GM18520 (cell line): ENCODE data around the gene PCDH9.
"Not testable (repeated sequence)": the region's sequence is repeated elsewhere in the genome, so short reads cannot be mapped to it uniquely, and the experiment has no call there.

Experiments used
- ATAC-seq: cut with Tn5 transposase; IDR thresholded peaks from one replicate; pipeline ENCODE4 v1.9.1; 2021; ENCODE audit not compliant: unreplicated experiment

The PCDH9 gene

DNA sequence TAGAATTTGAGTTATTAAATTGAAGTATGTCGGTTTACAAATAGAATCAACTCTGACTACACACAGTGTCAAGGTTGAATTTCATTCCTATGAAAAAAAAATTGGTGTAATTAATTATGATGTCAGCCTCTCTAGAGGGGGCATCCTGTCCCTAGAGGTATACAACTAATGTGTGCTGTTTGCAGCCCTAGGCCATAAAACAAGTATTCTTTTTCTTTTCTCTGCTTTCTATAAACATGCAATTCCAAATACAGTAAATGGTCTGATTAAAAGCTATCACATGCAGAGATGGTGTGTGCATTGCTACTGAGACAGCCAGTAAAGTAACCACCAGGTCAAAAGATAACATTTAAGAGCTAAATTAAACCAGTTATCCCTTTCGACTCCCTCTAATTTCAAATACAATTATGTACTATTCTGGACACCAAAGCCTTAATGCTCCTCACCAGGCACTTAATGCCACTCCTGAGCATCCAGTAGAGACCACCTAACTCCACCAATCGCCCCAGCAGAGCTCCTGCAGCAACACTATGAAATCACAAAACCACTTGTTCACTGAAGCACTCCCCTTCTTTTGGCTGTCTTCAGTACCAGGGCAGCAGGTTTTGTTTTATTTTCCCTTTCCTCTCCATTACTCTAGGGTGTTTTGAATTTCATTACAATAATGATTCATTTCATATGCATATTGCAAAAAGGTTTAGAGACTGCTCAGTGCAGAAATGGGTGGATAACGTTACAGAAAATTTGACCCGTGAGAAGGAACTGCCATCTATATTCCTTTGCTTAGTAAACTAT, 426.9 kb downstream of the PCDH9 start:
- ATAC-seq, result no peak

- no peak for ATAC-seq
These were observed 434.5 kb downstream of the PCDH9 start for GRCh38 chr13:66795636-66796035.

GRCh38 chr13:66794340-66795031, 435.6 kb downstream of the PCDH9 start:
- ATAC-seq, result no peak

DNA sequence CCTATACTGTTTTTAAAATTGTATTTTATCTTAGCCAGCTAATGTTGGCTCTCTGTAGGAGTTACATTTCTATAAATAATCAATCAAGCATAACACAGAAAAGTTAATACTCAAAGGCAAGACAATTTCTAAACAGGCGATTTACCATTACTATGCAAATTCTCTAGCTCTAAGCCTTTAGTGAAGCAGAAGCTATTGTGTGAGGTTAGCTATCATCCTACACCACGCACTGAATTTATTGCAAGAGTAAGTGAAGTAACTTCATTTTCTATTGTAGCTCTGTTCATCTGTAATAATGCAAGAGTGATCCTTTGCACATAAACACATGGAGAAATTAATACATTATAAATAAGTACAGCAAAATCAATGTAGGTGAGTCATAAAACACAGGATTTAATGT, 439.3 kb downstream of the PCDH9 start:
- no peak for ATAC-seq

DNA sequence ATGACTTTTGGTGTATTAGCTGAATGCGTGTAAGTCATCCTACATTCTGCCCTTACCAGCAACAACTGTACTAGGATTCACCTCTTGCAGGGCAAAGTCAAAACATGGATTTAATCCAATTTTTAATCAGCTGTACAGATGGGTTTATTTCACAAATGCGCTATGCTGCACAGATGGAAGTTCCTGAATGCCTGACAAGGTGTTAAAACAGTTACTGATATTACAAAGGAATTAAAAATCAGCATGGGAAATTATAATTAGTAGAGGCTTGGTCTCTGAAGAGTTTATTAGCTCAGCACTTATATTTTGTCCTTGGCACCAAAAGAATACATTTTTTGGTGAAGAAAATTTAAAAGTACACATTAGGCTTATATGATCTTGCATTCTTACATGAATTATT, 448.9 kb downstream of the PCDH9 start:
- no peak for ATAC-seq

GRCh38 chr13:66780814-66781213, 449.3 kb downstream of the PCDH9 start:
- no peak for ATAC-seq

DNA sequence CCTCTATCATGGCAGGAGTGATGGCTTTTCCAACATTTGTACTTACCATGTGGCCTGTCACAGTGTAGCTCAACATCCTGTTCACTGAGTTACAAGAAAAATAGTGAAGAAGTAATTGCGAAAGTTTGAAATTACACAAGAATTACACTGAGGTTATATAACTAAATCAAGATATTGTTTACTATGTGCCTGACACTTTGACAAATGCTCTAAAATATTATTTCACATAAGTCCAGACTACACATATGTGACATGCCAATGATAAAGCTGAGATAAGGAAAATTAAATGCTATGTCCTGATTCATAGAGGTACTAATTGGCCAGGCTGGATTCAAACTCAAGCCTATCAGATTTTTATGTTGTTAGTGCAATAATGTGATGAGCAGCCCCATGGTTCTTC, 451.7 kb downstream of the PCDH9 start:
- ATAC-seq, result no peak

GRCh38 chr13:66775196-66775595, 454.9 kb downstream of the PCDH9 start:
- no peak for ATAC-seq

GRCh38 chr13:66774046-66774445, 456.1 kb downstream of the PCDH9 start:
- no peak for ATAC-seq

GRCh38 chr13:66765559-66765958, 464.6 kb downstream of the PCDH9 start:
- no peak for ATAC-seq

- not testable (repeated sequence) for ATAC-seq
These were observed 469.5 kb downstream of the PCDH9 start for GRCh38 chr13:66760678-66761077.

DNA sequence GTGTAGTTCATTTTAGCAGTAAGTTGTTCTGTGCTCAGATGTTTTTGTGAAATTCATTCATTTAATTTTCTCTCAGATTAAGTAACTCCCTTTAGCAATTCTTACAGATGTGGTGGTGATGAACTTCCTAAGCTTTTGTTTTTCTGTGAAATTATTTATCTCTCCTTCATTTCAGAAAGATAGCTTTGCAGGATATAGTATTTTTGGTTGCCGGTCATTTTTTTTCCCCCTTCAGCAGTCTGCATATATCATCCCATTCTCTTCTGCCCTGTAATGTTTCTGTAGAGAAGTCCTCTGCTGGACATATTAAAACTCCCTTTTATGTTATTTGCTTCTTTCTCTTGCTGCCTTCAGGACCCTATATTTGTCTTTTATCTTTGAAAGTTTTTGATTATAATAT, 470.2 kb downstream of the PCDH9 start:
- ATAC-seq, result no peak

- ATAC-seq, result peak; percentile 54
These were observed 478.4 kb downstream of the PCDH9 start for GRCh38 chr13:66751691-66752090.

- ATAC-seq, result no peak
These were observed 481.4 kb downstream of the PCDH9 start for GRCh38 chr13:66748712-66749111.

DNA sequence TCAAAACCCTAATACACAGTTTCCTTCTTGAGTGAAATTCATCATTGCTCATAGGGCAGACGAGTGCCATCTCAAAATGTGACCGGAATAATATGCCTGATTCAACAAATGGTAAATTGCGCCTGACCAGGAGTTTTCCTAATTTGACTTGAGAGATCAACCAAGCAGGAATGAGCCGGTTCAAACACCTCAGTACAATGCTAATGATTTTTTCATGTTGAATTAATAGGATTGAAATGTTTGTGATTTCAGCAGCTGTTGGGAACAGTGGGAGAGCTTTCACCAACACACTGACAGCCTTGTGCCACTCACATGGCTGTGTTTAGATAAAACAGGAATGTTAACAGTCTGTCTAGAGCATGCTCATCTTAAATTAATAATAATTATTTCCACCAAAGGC, 484.8 kb downstream of the PCDH9 start:
- ATAC-seq, result no peak

- ATAC-seq, result no peak
These were observed 506.6 kb downstream of the PCDH9 start for GRCh38 chr13:66723576-66723975.

- ATAC-seq, result no peak
These were observed 513.6 kb downstream of the PCDH9 start for GRCh38 chr13:66716538-66716937.

GRCh38 chr13:66714795-66715194, 515.3 kb downstream of the PCDH9 start:
- no peak for ATAC-seq

DNA sequence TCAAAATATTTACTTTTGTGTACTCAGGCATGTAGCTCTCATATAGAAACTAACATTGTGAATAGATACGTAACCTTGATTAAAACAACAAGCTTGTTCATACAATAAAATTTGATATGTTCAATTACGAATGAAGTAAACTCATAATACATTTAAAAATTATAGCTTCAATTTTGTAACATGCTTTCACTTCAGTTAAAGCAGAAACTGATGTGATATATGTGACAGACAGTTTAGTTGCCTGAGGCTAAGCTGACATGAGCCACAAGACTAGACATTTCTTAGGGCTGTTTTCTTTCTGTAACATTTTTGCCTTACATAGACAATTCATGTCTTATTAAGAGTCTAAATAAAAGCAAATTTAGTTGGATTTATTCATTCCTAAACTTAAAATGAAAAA, 526.0 kb downstream of the PCDH9 start:
- no peak for ATAC-seq

- no peak for ATAC-seq
These were observed 526.5 kb downstream of the PCDH9 start for GRCh38 chr13:66703597-66703996.

DNA sequence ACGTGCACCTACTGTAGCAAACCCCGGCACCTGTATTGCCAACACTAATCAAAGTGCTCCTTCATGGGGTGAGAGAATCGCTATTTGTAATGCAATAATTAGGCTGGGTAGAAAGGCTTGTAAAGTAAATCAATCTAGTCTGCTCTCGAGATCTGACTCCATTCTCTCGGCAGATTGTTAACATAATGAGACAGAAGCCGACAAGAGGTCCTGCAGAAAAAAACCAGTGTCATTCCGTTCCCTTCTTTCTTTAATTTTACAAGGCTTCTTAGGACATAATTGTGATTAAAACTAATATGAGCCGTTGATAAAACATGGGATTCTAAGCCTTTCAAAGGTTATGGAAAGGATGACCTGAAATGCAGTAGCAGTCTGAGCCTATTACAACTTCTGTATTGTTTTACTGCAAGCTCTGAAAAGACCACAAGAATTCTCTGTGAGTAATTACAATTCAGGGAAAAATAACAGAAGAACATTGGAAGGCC, 530.0 kb downstream of the PCDH9 start:
- ATAC-seq, result no peak

- ATAC-seq, result no peak
These were observed 536.5 kb downstream of the PCDH9 start for GRCh38 chr13:66693656-66694055.
